SU-DHL-6 (cell line): Measurements from ENCODE around the gene SHISA5.

Experiments
- H2AFZ ChIP-seq: fragments of 200-600 bp; sonication (generic); 2 replicates; pipeline ENCODE4 v1.6.1; 2014; ENCODE audit warnings: low read depth, mild to moderate bottlenecking, moderate library complexity, mixed read lengths, antibody characterized with exemption, low read length; ENCODE audit not compliant: severe bottlenecking
- H3F3A ChIP-seq: fragments of 200-600 bp; shearing (Covaris generic); 2 replicates; pipeline ENCODE4 v1.6.0; 2016; ENCODE audit warnings: antibody characterized with exemption, mild to moderate bottlenecking; ENCODE audit not compliant: insufficient read depth
- H3K27ac ChIP-seq: fragments of 200-600 bp; sonication (generic); 2 replicates; pipeline ENCODE4 v1.5.1; 2016; ENCODE audit warnings: low read depth, mild to moderate bottlenecking, low read length, moderate library complexity, mixed read lengths
- H3K27me3 ChIP-seq: fragments of 200-600 bp; sonication (generic), shearing (Covaris generic); 2 replicates; pipeline ENCODE4 v1.6.0; 2014; ENCODE audit warnings: mild to moderate bottlenecking, low read length
- H3K36me3 ChIP-seq: fragments of 200-600 bp; sonication (generic); 2 replicates; pipeline ENCODE4 v1.6.1; 2014; ENCODE audit warnings: mild to moderate bottlenecking, low read length, mixed read lengths
- H3K4me2 ChIP-seq: fragments of 300-600, 200-600 bp; shearing (Covaris generic), sonication (generic); 2 replicates; pipeline ENCODE4 v1.6.0; 2014; ENCODE audit warnings: low read length, low read depth, mild to moderate bottlenecking; ENCODE audit not compliant: poor library complexity, severe bottlenecking
- H3K4me3 ChIP-seq: fragments of 200-600 bp; sonication (generic); 2 replicates; pipeline ENCODE4 v1.5.1; 2014; ENCODE audit warnings: antibody characterized with exemption, low read length, mild to moderate bottlenecking, mixed read lengths; ENCODE audit not compliant: insufficient read depth, poor library complexity, severe bottlenecking
- H3K79me2 ChIP-seq: fragments of 200-600 bp; sonication (generic); 2 replicates; pipeline ENCODE4 v1.6.1; 2014; ENCODE audit warnings: mild to moderate bottlenecking, low read length, moderate library complexity; ENCODE audit not compliant: insufficient read depth
- H3K9ac ChIP-seq: fragments of 200-600 bp; sonication (generic); 2 replicates; pipeline ENCODE4 v1.7.0; 2014; ENCODE audit warnings: mild to moderate bottlenecking, low read length
- H3K9me2 ChIP-seq: fragments of 200-600 bp; sonication (generic); replicated peaks from 2 replicates; pipeline ENCODE4 v1.6.1; 2014; ENCODE audit warnings: low read length; ENCODE audit not compliant: insufficient read depth
- H3K9me3 ChIP-seq: fragments of 200-600 bp; sonication (generic); 2 replicates; pipeline ENCODE4 v1.6.1; 2014; ENCODE audit warnings: low read length, mixed read lengths; ENCODE audit not compliant: insufficient read depth
- H4K20me1 ChIP-seq: fragments of 200-600 bp; sonication (generic); 2 replicates; pipeline ENCODE4 v1.6.1; 2014; ENCODE audit warnings: low read depth, mild to moderate bottlenecking, antibody characterized with exemption, low read length, moderate library complexity, mixed read lengths
- EZH2phosphoT487 ChIP-seq: fragments of 200-600 bp; sonication (generic), shearing (Covaris generic); conservative IDR thresholded peaks from 2 replicates; pipeline ENCODE4 v1.6.1; 2018; ENCODE audit warnings: mild to moderate bottlenecking, antibody characterized with exemption, low read length, moderate library complexity, mixed read lengths
- TF ChIP-seq, protein P1 (sequence below): fragments of 200-600 bp; sonication (generic); IDR thresholded peaks from one replicate; pipeline ENCODE4 v1.5.1; 2017; ENCODE audit warnings: antibody characterized with exemption, mild to moderate bottlenecking, low read length, moderate library complexity; ENCODE audit not compliant: insufficient read depth, poor library complexity, severe bottlenecking

Gene SHISA5

DNA sequence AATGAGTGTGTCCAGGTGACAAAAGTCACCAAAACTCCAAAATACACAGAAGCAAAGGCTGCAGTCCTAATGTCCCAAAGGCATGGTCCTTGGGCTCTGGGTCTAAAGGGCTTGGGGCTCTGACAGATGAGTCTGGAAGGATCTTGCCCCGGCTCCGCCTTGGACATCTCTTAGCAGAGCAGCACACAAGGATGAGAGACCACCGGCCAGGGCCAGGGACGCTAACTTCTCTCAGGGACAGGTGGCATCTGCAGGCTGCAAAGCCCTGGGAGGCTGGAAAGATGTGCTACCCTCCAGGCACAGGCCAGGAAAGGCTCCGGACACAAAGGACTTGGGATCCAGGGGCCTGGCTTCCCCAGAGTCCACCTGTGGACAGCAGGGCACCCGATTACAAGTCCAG is 14.1 kb upstream of the SHISA5 start:
- Histone ChIP-seq H3K4me2 (no peak overlapping the region), H3K9ac (no peak overlapping the region), H3K4me3 (no peak overlapping the region), H3K79me2 (no peaks in the 10 kb centered on the region), H3F3A (no peaks in the 10 kb centered on the region), H2AFZ (no peak overlapping the region), H3K27ac (no peak overlapping the region), H3K27me3 (no peaks in the 10 kb centered on the region), H3K9me2 (no peaks in the 10 kb centered on the region), H3K36me3 (no peaks in the 10 kb centered on the region), H4K20me1 (no peaks in the 10 kb centered on the region), H3K9me3 (no peaks in the 10 kb centered on the region)
- TF ChIP-seq EZH2phosphoT487 = no peak
- TF ChIP-seq, protein P1, sequence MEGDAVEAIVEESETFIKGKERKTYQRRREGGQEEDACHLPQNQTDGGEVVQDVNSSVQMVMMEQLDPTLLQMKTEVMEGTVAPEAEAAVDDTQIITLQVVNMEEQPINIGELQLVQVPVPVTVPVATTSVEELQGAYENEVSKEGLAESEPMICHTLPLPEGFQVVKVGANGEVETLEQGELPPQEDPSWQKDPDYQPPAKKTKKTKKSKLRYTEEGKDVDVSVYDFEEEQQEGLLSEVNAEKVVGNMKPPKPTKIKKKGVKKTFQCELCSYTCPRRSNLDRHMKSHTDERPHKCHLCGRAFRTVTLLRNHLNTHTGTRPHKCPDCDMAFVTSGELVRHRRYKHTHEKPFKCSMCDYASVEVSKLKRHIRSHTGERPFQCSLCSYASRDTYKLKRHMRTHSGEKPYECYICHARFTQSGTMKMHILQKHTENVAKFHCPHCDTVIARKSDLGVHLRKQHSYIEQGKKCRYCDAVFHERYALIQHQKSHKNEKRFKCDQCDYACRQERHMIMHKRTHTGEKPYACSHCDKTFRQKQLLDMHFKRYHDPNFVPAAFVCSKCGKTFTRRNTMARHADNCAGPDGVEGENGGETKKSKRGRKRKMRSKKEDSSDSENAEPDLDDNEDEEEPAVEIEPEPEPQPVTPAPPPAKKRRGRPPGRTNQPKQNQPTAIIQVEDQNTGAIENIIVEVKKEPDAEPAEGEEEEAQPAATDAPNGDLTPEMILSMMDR = no peak

DNA sequence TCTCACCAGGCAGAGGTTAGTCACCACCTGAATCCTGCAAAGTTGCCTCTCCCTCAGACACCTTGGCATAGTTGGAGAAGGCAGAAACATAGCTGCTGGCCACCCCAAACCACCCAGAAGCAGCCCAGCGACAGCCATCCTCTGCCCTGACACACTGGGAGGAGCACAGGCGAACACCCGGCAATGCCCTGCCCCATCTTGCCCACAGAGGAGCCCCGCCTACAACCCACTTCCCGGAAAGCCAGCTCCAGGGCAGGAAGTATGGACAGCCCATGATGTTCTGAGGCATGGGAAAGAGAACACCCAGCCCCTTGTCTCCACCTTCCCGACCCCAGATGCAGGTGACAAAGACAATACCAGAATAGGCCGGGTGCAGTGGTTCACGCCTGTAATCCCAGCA is 12.6 kb upstream of the SHISA5 start:
- Histone ChIP-seq H3K9me3 (no peaks in the 10 kb centered on the region), H3K9me2 (no peaks in the 10 kb centered on the region), H2AFZ (no peak overlapping the region), H3K4me3 (no peak overlapping the region), H3K4me2 (no peak overlapping the region), H3F3A (no peaks in the 10 kb centered on the region), H3K36me3 (no peaks in the 10 kb centered on the region), H3K27ac (no peak overlapping the region), H3K79me2 (no peaks in the 10 kb centered on the region), H3K27me3 (no peaks in the 10 kb centered on the region), H4K20me1 (no peaks in the 10 kb centered on the region), H3K9ac (no peak overlapping the region)
- TF ChIP-seq EZH2phosphoT487 = no peak
- TF ChIP-seq, protein P1 = no peak

DNA sequence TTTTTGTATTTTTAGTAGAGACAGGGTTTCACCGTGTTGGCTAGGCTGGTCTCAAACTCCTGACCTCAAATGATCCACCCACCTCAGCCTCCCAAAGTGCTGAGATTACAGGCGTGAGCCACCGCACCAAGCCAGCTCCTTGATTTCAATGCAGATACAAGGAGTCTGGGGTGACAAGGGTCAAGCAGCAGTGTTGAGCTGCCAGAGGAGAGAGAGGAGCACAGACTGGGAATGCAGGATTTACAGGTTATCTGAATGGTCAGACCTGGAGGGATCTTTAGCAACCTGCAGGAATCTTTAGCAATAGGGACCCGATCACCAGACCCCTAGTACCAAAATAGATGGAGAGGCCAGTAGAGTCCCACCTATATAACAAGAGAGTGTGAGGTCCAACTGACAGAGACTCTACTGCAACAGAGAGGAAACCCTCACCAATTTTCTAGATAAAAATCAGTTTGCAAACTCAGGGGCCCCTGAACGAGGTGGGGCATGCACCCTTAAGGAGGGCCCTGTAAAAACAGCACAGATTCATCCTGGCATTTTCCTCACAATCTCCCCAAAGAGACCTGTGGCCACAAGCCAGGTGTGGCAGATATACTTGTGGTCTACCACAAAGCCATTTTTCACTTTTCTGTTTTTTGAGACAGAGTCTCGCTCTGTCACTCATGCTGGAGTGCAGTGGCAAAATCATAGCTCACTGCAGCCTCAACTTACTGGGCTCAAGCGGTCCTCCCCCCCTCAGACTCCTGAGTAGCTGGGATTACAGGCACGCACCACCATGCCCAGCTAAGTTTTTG is 10.7 kb upstream of the SHISA5 start:
- TF ChIP-seq EZH2phosphoT487 = no peak
- TF ChIP-seq, protein P1 = no peak
- H3F3A ChIP-seq = no peaks in the 10 kb centered on the region
- H3K79me2 ChIP-seq = no peaks in the 10 kb centered on the region
- no peaks in the 10 kb centered on the region for H3K9me2 ChIP-seq
- H3K4me2 ChIP-seq = no peak overlapping the region
- H3K9ac ChIP-seq = no peak overlapping the region
- H4K20me1 ChIP-seq = no peaks in the 10 kb centered on the region
- H2AFZ ChIP-seq = no peak overlapping the region
- H3K9me3 ChIP-seq = no peaks in the 10 kb centered on the region
- H3K27me3 ChIP-seq = no peaks in the 10 kb centered on the region
- H3K4me3 ChIP-seq = no peak overlapping the region
- H3K36me3 ChIP-seq = no peaks in the 10 kb centered on the region
- no peak overlapping the region for H3K27ac ChIP-seq
